Neural cell (in vitro differentiated cells): ENCODE measurements around the gene FOXO6.

Experiments
- EP300 ChIP-seq: fragments of 450-650 bp; conservative IDR thresholded peaks from 2 replicates; pipeline ENCODE4 v1.6.1; 2014; ENCODE audit warnings: antibody characterized with exemption, mild to moderate bottlenecking, moderate library complexity; ENCODE audit not compliant: poor library complexity, severe bottlenecking
- MXI1 ChIP-seq: fragments of 450-650 bp; conservative IDR thresholded peaks from 2 replicates; pipeline ENCODE4 v1.6.1; 2014; ENCODE audit warnings: antibody characterized with exemption, mild to moderate bottlenecking; ENCODE audit not compliant: poor library complexity, severe bottlenecking
- POLR2AphosphoS5 ChIP-seq: IDR thresholded peaks from 2 replicates; pipeline ENCODE4 v1.6.1; 2012
- RAD21 ChIP-seq: fragments of 450-650 bp; conservative IDR thresholded peaks from 2 replicates; pipeline ENCODE4 v1.6.1; 2014; ENCODE audit warnings: antibody characterized with exemption, mild to moderate bottlenecking, moderate library complexity
- REST ChIP-seq: IDR thresholded peaks from 2 replicates; pipeline ENCODE4 v1.6.1; 2012; ENCODE audit warnings: borderline replicate concordance
- SMC3 ChIP-seq: fragments of 450-650 bp; conservative IDR thresholded peaks from 2 replicates; pipeline ENCODE4 v1.6.1; 2014; ENCODE audit warnings: antibody characterized with exemption, mild to moderate bottlenecking, moderate library complexity; ENCODE audit not compliant: poor library complexity
- TF ChIP-seq, protein P1 (sequence below): fragments of 450-650 bp; IDR thresholded peaks from 2 replicates; pipeline ENCODE4 v1.5.1; 2014; ENCODE audit warnings: antibody characterized with exemption, mild to moderate bottlenecking, moderate library complexity; ENCODE audit not compliant: poor library complexity, severe bottlenecking

DNA sequence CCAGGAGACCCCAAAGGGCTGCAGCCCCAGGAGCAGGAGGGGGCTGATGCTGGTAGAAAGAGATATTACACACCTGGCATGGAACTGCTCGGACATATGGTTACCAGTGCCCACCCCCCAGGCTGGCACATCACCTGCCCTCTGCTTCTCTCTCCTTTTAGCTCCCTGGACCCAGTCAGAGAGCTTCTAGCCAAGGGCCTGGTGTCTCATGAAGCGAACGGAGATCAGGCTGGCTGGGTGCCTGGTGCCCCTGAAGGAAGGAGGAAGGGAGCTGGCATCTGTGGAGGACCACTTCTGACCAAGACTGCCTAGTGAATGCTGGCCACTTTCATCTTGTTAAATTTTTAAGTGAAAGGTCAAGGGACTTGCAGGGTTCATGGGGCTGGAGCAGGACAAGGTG, 53.1 kb downstream of the FOXO6 start:
- TF ChIP-seq, protein P1, sequence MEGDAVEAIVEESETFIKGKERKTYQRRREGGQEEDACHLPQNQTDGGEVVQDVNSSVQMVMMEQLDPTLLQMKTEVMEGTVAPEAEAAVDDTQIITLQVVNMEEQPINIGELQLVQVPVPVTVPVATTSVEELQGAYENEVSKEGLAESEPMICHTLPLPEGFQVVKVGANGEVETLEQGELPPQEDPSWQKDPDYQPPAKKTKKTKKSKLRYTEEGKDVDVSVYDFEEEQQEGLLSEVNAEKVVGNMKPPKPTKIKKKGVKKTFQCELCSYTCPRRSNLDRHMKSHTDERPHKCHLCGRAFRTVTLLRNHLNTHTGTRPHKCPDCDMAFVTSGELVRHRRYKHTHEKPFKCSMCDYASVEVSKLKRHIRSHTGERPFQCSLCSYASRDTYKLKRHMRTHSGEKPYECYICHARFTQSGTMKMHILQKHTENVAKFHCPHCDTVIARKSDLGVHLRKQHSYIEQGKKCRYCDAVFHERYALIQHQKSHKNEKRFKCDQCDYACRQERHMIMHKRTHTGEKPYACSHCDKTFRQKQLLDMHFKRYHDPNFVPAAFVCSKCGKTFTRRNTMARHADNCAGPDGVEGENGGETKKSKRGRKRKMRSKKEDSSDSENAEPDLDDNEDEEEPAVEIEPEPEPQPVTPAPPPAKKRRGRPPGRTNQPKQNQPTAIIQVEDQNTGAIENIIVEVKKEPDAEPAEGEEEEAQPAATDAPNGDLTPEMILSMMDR, result no peak
- TF ChIP-seq RAD21 (no peak), REST (no peak), EP300 (no peak), MXI1 (no peak), POLR2AphosphoS5 (no peak), SMC3 (no peak)
